Immature natural killer cell (primary cell): ENCODE data around the gene SPI1. TPM values are rescaled to one million over a fixed set of nuclear protein-coding genes. Genes with fewer than 3 reads are reported as not detected.
"Not testable (repeated sequence)": the region's sequence is repeated elsewhere in the genome, so short reads cannot be mapped to it uniquely, and the experiment has no call there.

Experiments used
- DNase-seq, 3 donors: peaks; one replicate each; pipeline ENCODE4 v3.0.0; 2022; ENCODE audit warnings: mixed read lengths in 1 of 3
- H3K27ac Mint-ChIP-seq, 6 donors: one replicate each; pipeline ENCODE4 v1.8.0; 2020; ENCODE audit warnings: mixed read lengths in 6 of 6, mild to moderate bottlenecking in 5 of 6, inconsistent platforms in 4 of 6, moderate library complexity in 3 of 6
- H3K27me3 Mint-ChIP-seq, 3 donors: one replicate each; pipeline ENCODE4 v1.8.0; 2020 to 2021; ENCODE audit warnings: low read depth in 3 of 3, mild to moderate bottlenecking in 3 of 3, mixed read lengths in 3 of 3, moderate library complexity in 3 of 3, inconsistent platforms in 1 of 3
- H3K36me3 Mint-ChIP-seq, 3 donors: one replicate each; pipeline ENCODE4 v1.8.0; 2020; ENCODE audit warnings: mixed read lengths in 3 of 3, inconsistent platforms in 2 of 3, mild to moderate bottlenecking in 2 of 3
- H3K4me1 Mint-ChIP-seq, 2 donors: one replicate each; pipeline ENCODE4 v1.8.0; 2020; ENCODE audit warnings: inconsistent platforms in 2 of 2, mild to moderate bottlenecking in 2 of 2, mixed read lengths in 2 of 2, moderate library complexity in 1 of 2
- H3K4me3 Mint-ChIP-seq, 5 donors: one replicate each; pipeline ENCODE4 v1.8.0; 2020; ENCODE audit warnings: mild to moderate bottlenecking in 5 of 5, mixed read lengths in 5 of 5, inconsistent platforms in 3 of 5, moderate library complexity in 3 of 5
- H3K9me3 Mint-ChIP-seq, 6 donors: one replicate each; pipeline ENCODE4 v1.8.0; 2020; ENCODE audit warnings: mild to moderate bottlenecking in 6 of 6, mixed read lengths in 6 of 6, inconsistent platforms in 4 of 6, moderate library complexity in 3 of 6
- polyA plus RNA-seq, 3 donors: library from polyadenylated mRNA; unstranded; fragments of 300-500 nt; fragmentation: Illumina TruSeq; gene quantifications; one replicate each; pipeline ENCODE4 v1.2.3, GENCODE V29; 2021

The SPI1 gene
- polyA plus RNA-seq, 3 donors from 2014 or later: 0.95 to 3.6 (median 2.3) TPM

DNA sequence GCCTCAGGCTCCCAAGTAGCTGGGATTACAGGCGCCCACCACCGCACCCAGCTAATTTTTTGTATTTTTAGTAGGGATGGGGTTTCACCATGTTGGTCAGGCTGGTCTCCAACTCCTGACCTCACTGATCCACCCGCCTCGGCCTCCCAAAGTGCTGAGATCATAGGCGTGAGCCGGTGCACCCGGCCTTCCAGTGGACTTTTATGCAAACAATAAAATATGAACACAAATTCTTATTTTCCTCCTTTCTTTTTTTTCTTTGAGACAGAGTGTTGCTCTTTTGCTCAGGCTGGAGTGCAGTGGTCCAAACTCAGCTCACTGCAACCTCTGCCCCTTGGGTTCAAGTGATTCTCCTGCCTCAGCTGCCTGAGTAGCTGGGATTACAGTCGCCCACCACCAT lies 61.8 kb downstream of the SPI1 start:
- not testable (repeated sequence) for H3K9me3 Mint-ChIP-seq, H3K4me3 Mint-ChIP-seq, DNase-seq, H3K27me3 Mint-ChIP-seq, H3K4me1 Mint-ChIP-seq
- Mint-ChIP-seq H3K27ac (peak overlapping the region in 1 of 6 donors; percentile 50), H3K36me3 (peaks cover 10 to 25% (median 24%) of the 10 kb centered on the region in 3 donors)

DNA sequence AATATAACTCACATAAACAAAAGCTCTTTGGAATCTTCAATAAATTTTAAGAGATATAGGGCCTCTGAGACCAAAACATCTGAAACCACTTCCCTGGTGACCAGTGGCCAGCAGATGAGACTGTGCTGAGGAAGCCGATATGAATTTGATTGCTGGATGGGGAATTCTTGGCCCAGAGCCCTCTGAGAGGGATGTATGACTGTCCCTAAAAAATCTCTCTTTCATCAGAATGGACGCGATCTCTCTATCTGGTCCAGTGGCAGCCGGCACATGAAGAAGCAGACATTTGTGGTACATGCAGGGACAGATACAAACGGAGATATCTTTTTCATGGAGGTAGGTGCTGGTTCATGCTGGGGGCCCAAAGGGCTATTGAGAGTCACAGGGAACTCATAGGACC lies 63.4 kb downstream of the SPI1 start:
- no peak overlapping the region for H3K4me3 Mint-ChIP-seq
- peak overlapping the region in 1 of 6 donors; percentile 31 for H3K27ac Mint-ChIP-seq
- H3K27me3 Mint-ChIP-seq: peaks cover 0 to 1% (median 0%) of the 10 kb centered on the region in 3 donors
- peaks cover 15 to 24% (median 22%) of the 10 kb centered on the region in 3 donors for H3K36me3 Mint-ChIP-seq
- H3K9me3 Mint-ChIP-seq: no peaks in the 10 kb centered on the region
- DNase-seq: no peak
- no peaks in the 10 kb centered on the region for H3K4me1 Mint-ChIP-seq

DNA sequence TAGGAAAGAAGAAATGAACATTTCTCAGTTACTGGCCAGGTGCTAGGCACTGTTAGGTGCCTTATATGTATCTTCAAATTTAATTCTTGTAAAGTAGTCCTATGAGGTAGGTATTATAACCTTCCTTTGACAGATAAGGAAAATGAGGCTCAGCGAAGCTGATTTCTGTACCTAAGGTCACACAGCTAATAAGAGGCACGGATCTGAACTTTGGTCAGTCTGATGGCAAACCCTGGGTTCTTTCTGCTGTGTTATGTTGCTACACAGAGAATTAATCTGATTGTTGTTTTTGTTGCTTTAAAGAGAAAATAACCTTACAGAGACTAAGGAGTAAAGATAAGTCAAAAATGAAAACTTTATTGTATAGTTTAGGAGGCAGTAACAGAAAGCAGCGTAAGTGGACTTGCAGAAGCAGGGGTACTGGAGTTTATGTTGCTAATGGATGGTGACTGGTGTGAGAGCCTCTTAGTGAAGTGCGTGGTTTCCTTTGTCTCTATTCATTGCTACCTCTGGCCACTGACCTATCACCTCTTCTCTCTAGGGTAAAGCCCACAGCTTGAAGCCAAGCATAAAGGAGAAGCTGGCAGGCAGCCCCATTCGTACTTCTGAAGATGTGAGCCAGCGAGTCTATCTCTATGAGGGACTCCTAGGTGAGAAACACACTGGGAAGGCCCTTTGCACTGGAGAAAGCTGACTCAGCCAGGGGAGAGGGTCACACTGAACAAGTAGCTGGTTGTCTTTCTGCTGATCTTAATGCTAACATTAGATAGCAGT lies 70.1 kb downstream of the SPI1 start:
- Mint-ChIP-seq H3K4me3 (no peak overlapping the region), H3K4me1 (no peaks in the 10 kb centered on the region), H3K27ac (no peak overlapping the region), H3K27me3 (peaks cover 0 to 3% (median 0%) of the 10 kb centered on the region in 3 donors), H3K36me3 (peaks cover 23 to 39% (median 27%) of the 10 kb centered on the region in 3 donors), H3K9me3 (peaks cover 0 to 5% (median 2%) of the 10 kb centered on the region in 6 donors)
- no peak for DNase-seq

DNA sequence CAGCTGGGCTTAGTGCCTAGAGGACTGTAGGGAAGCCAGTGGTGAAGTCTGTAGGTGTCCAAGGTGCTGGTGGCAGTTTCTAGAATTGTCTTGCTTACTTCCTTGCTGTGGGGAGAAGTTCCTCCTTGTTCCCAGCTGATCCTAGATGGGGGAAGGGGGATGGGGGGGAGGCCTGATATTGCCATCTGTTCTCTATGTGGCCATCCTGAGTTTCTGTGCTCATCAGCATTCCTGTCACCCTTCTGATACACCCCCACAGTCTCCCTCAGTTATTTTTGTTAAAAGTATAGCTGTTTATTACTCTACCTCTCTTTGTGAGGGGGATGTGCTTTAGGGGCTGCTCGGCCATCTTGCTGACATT lies 71.9 kb downstream of the SPI1 start:
- H3K4me1 Mint-ChIP-seq: peaks cover 0 to 15% of the 10 kb centered on the region in 2 donors
- no peak overlapping the region for H3K4me3 Mint-ChIP-seq
- H3K27ac Mint-ChIP-seq: no peak overlapping the region
- H3K27me3 Mint-ChIP-seq: peaks cover 0 to 3% (median 3%) of the 10 kb centered on the region in 3 donors
- H3K36me3 Mint-ChIP-seq: peaks cover 36 to 53% (median 39%) of the 10 kb centered on the region in 3 donors
- no peak for DNase-seq
- peaks cover 0 to 11% (median 7%) of the 10 kb centered on the region in 6 donors for H3K9me3 Mint-ChIP-seq

DNA sequence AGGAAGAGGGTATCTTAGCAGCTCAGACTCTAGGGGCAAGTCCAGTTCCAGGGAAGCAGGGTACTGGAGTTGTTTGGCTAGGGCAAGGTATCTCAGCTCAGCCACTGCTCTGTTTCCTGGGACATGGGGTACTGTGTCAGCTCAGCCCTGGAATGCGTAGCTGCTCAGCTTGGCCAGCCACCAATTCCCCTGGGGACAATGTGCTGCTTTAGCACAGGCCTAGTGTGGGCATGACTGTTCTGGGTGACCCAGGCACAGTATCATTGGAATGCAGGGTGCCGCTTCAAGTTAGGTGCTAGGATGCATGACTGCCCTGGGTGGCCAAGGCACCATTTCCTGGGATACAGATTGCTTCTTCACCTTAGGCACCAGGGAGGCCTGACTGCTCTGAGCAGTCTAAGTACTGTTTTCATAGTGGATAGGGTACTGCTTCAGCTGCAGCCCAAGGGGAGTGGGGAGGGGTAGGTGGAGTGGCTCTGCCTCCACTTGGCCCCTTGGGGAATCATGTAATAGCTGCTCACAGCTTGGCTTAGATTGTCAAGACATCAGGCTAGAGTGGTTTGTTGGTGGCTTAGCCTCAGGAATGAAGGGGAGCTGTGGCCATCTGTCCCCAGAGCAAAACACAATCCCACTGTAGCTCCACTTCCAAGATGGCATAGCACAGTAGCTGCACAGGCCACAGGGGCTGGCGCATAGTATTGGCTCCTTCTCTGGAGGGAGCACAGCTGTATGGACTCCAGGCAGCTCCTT lies 72.4 kb downstream of the SPI1 start:
- H3K9me3 Mint-ChIP-seq: peaks cover 0 to 11% (median 7%) of the 10 kb centered on the region in 6 donors
- no peak overlapping the region for H3K4me3 Mint-ChIP-seq
- no peak for DNase-seq
- H3K27me3 Mint-ChIP-seq: peaks cover 0 to 4% (median 4%) of the 10 kb centered on the region in 3 donors
- peaks cover 38 to 52% (median 39%) of the 10 kb centered on the region in 3 donors for H3K36me3 Mint-ChIP-seq
- H3K4me1 Mint-ChIP-seq: peaks cover 0 to 20% of the 10 kb centered on the region in 2 donors
- H3K27ac Mint-ChIP-seq: no peak overlapping the region

Other genes starting within 250 kb of the SPI1 start
- 100 to 1,000 TPM; 103 to 137 (median 121) TPM for gene ARFGAP2, start 201.7 kb downstream of the SPI1 start, polyA plus RNA-seq
- under 1 TPM in 1 of 3 donors, not detected in 2; 0.48 TPM for gene PACSIN3, start 192.1 kb downstream of the SPI1 start, polyA plus RNA-seq
- gene DDB2, start 163.6 kb downstream of the SPI1 start, polyA plus RNA-seq: 10 to 100 TPM; 27.4 to 39.3 (median 35.4) TPM
- 10 to 100 TPM in 2 of 3 donors, 1 to 10 TPM in 1; 6.6 to 20.1 (median 19.2) TPM for gene ACP2, start 129.7 kb downstream of the SPI1 start, polyA plus RNA-seq
- gene NR1H3, start 120.6 kb downstream of the SPI1 start, polyA plus RNA-seq: 10 to 100 TPM; 14.8 to 20.3 (median 19.8) TPM
- 10 to 100 TPM; 14.7 to 42.7 (median 19.3) TPM for gene MADD, start 108.4 kb downstream of the SPI1 start, polyA plus RNA-seq
- gene MYBPC3, start 25.8 kb downstream of the SPI1 start, polyA plus RNA-seq: not detected
- 10 to 100 TPM; 22.1 to 33.2 (median 27.7) TPM for gene SLC39A13, start 30.0 kb upstream of the SPI1 start, polyA plus RNA-seq
- 100 to 1,000 TPM; 157 to 207 (median 184) TPM for gene PSMC3, start 47.9 kb upstream of the SPI1 start, polyA plus RNA-seq
- gene RAPSN, start 70.6 kb upstream of the SPI1 start, polyA plus RNA-seq: not detected
- gene CELF1, start 174.6 kb upstream of the SPI1 start, polyA plus RNA-seq: 10 to 100 TPM; 21.0 to 58.1 (median 35.5) TPM
- gene PTPMT1, start 187.1 kb upstream of the SPI1 start, polyA plus RNA-seq: 100 to 1,000 TPM in 1 of 3 donors, 10 to 100 TPM in 2; 62.2 to 117 (median 80.2) TPM
- gene KBTBD4, start 200.4 kb upstream of the SPI1 start, polyA plus RNA-seq: 10 to 100 TPM; 40.2 to 60.8 (median 49.1) TPM
- gene NDUFS3, start 200.5 kb upstream of the SPI1 start, polyA plus RNA-seq: 100 to 1,000 TPM; 108 to 157 (median 143) TPM
- not detected for gene FAM180B, start 208.1 kb upstream of the SPI1 start, polyA plus RNA-seq
- under 1 TPM in 1 of 3 donors, not detected in 2; 0.24 TPM for gene C1QTNF4, start 215.9 kb upstream of the SPI1 start, polyA plus RNA-seq